ENCODE results near the gene FBXL7. TPM values are rescaled to one million over a fixed set of nuclear protein-coding genes. Genes with fewer than 3 reads are reported as not detected.

Gene FBXL7
- total RNA-seq, 1 donor from 2014 or later, result 12.3 TPM

DNA sequence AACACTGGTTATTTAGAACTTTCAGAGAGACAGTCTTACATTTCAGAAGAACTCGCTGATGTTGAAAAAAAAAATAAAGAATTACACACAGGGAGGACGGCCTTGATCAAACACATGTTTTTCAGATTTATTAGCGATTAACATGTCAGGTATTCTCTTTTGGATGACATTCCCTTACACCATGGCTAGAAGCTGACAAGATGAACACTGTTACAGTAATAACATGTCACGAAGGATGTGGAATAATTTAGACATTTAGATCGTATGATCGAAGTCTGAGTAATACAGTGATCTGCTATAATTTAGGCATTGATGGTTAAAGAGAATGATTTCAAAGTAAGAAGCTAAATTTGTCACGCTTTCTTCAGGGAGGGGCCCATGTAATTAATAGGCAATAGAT lies 24.6 kb upstream of the FBXL7 start:
- no peak overlapping the region for H2AFZ ChIP-seq (replicated peaks)
- H3K4me2 ChIP-seq, result no peak overlapping the region
- Mint-ChIP-seq H3K4me1 (no peaks in the 10 kb centered on the region), H3K27ac (no peak overlapping the region), H3K9me3 (no peaks in the 10 kb centered on the region), H3K27me3 (ENCODE audit: insufficient read depth, low read depth) (no peaks in the 10 kb centered on the region), H3K36me3 (no peaks in the 10 kb centered on the region), H3K4me3 (no peak overlapping the region)
- no peak overlapping the region for H3K4me3 ChIP-seq
- no peaks in the 10 kb centered on the region for H3F3A ChIP-seq (ENCODE audit: low read depth)
- H3K27ac ChIP-seq, result no peak overlapping the region
- no peaks in the 10 kb centered on the region for H3K79me2 ChIP-seq (ENCODE audit: low read depth)
- H4K20me1 ChIP-seq (ENCODE audit: low read depth), result no peaks in the 10 kb centered on the region
- DNase-seq (ENCODE audit: low spot score), result no peak
- no peaks in the 10 kb centered on the region for H3K9me3 ChIP-seq (ENCODE audit: low read depth)
- no peaks in the 10 kb centered on the region for H3K36me3 ChIP-seq
- no peak for TF ChIP-seq EZH2phosphoT487 (IDR thresholded peaks at IDR 0.05)
- TF ChIP-seq, protein P1, sequence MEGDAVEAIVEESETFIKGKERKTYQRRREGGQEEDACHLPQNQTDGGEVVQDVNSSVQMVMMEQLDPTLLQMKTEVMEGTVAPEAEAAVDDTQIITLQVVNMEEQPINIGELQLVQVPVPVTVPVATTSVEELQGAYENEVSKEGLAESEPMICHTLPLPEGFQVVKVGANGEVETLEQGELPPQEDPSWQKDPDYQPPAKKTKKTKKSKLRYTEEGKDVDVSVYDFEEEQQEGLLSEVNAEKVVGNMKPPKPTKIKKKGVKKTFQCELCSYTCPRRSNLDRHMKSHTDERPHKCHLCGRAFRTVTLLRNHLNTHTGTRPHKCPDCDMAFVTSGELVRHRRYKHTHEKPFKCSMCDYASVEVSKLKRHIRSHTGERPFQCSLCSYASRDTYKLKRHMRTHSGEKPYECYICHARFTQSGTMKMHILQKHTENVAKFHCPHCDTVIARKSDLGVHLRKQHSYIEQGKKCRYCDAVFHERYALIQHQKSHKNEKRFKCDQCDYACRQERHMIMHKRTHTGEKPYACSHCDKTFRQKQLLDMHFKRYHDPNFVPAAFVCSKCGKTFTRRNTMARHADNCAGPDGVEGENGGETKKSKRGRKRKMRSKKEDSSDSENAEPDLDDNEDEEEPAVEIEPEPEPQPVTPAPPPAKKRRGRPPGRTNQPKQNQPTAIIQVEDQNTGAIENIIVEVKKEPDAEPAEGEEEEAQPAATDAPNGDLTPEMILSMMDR (IDR thresholded peaks at IDR 0.05), result no peak
- TF ChIP-seq EZH2 (IDR thresholded peaks at IDR 0.05), result no peak
- no peak overlapping the region for H3K9ac ChIP-seq
- no peaks in the 10 kb centered on the region for H3K4me1 ChIP-seq
- H3K27me3 ChIP-seq, result no peaks in the 10 kb centered on the region

DNA sequence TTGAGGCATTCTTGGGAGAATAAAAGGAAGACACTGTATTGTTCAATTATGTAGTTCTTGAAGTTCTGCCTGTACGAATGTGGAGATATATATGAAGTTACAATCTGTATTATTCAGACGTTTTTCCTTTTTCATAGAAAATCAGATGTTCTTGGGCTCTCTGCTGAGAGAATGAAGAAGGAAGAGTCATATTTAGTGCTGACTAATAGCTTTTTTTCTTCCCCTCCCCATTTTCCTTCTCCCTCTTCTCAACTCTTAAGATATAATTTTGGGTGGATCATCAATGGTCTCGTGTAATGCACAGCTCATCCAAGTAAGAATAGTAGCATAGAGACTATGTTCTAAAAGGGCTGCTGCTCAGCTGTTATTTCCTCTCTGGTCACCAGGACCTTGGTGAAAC lies 23.0 kb upstream of the FBXL7 start:
- no peaks in the 10 kb centered on the region for H3K27me3 ChIP-seq
- Mint-ChIP-seq H3K36me3 (no peaks in the 10 kb centered on the region), H3K9me3 (no peaks in the 10 kb centered on the region), H3K4me3 (no peak overlapping the region), H3K27ac (no peak overlapping the region), H3K4me1 (no peaks in the 10 kb centered on the region), H3K27me3 (ENCODE audit: insufficient read depth, low read depth) (no peaks in the 10 kb centered on the region)
- no peaks in the 10 kb centered on the region for H3K79me2 ChIP-seq (ENCODE audit: low read depth)
- DNase-seq (ENCODE audit: low spot score), result no peak
- H3K4me1 ChIP-seq, result no peaks in the 10 kb centered on the region
- H3F3A ChIP-seq (ENCODE audit: low read depth), result no peaks in the 10 kb centered on the region
- no peak overlapping the region for H3K27ac ChIP-seq
- no peak overlapping the region for H3K4me2 ChIP-seq
- TF ChIP-seq, protein P1 (IDR thresholded peaks at IDR 0.05), result no peak
- no peak for TF ChIP-seq EZH2phosphoT487 (IDR thresholded peaks at IDR 0.05)
- TF ChIP-seq EZH2 (IDR thresholded peaks at IDR 0.05), result no peak
- H3K4me3 ChIP-seq, result no peak overlapping the region
- H3K36me3 ChIP-seq, result no peaks in the 10 kb centered on the region
- no peak overlapping the region for H2AFZ ChIP-seq (replicated peaks)
- no peak overlapping the region for H3K9ac ChIP-seq
- no peaks in the 10 kb centered on the region for H4K20me1 ChIP-seq (ENCODE audit: low read depth)
- H3K9me3 ChIP-seq (ENCODE audit: low read depth), result no peaks in the 10 kb centered on the region

DNA sequence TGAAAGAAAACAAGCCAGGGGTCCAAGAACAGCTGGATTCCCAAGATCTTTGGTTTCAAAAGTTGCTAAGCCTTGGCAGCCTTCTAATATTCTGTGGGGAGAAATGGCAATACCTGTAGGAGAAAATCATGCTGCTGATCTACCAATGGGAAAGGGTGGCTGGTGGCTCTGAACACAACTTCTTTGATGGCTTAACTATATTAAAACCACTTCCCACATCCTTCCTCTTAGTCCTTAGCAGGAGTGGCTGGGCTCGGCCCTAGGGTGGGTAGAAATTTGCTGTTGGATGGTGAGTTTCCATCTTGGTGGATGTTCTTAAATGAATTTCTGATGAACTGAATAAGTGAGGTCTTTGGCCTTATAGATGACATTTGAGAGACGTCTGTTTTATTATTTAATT lies 19.5 kb upstream of the FBXL7 start:
- no peak overlapping the region for H3K27ac ChIP-seq
- Mint-ChIP-seq H3K4me1 (no peaks in the 10 kb centered on the region), H3K4me3 (no peak overlapping the region), H3K36me3 (no peaks in the 10 kb centered on the region), H3K9me3 (no peaks in the 10 kb centered on the region), H3K27me3 (ENCODE audit: insufficient read depth, low read depth) (no peaks in the 10 kb centered on the region), H3K27ac (no peak overlapping the region)
- TF ChIP-seq EZH2 (IDR thresholded peaks at IDR 0.05) (no peak), EZH2phosphoT487 (IDR thresholded peaks at IDR 0.05) (no peak)
- TF ChIP-seq, protein P1 (IDR thresholded peaks at IDR 0.05), result no peak
- H3K4me1 ChIP-seq, result no peaks in the 10 kb centered on the region
- no peaks in the 10 kb centered on the region for H4K20me1 ChIP-seq (ENCODE audit: low read depth)
- H3F3A ChIP-seq (ENCODE audit: low read depth), result no peaks in the 10 kb centered on the region
- H3K27me3 ChIP-seq, result no peaks in the 10 kb centered on the region
- H3K36me3 ChIP-seq, result no peaks in the 10 kb centered on the region
- no peak overlapping the region for H3K4me2 ChIP-seq
- DNase-seq (ENCODE audit: low spot score), result no peak
- H3K79me2 ChIP-seq (ENCODE audit: low read depth), result no peaks in the 10 kb centered on the region
- H3K9ac ChIP-seq, result no peak overlapping the region
- no peak overlapping the region for H3K4me3 ChIP-seq
- no peaks in the 10 kb centered on the region for H3K9me3 ChIP-seq (ENCODE audit: low read depth)
- H2AFZ ChIP-seq (replicated peaks), result no peak overlapping the region
